MM.1S (cell line): ENCODE measurements around the gene FAM234A.

Source experiments
- CTCF ChIP-seq: fragments of 300-600 bp; sonication (generic); IDR thresholded peaks from 2 replicates; pipeline ENCODE4 v1.5.1; 2016; ENCODE audit warnings: antibody characterized with exemption, low read length, mixed read lengths
- EZH2phosphoT487 ChIP-seq: fragments of 300-600 bp; sonication (generic); IDR thresholded peaks from 2 replicates; pipeline ENCODE4 v1.6.1; 2018; ENCODE audit warnings: antibody characterized with exemption, low read length

GRCh38 chr16:297832-298231, 63.2 kb downstream of the FAM234A start:
- TF ChIP-seq CTCF (no peak), EZH2phosphoT487 (no peak)
